GM21619 (cell line): ENCODE data around the gene PRKAR2B.
A peak's percentile ranks its signal among the peaks of the same experiment; 100 is the strongest.

ENCODE experiments used
- ATAC-seq: cut with Tn5 transposase; IDR thresholded peaks from one replicate; pipeline ENCODE4 v1.9.1; 2021; ENCODE audit not compliant: unreplicated experiment

Gene PRKAR2B

GRCh38 chr7:107044347-107045194 lies at the start of gene PRKAR2B:
Gene PRKAR2B, plus strand, starts transcription at chr7:107044705. Its CDS starts 203 bp downstream, at chr7:107044908.
- ATAC-seq: peak; percentile 77

- ATAC-seq: no peak
These were observed 49.7 kb upstream of the PRKAR2B start for GRCh38 chr7:106994833-106995232.

- no peak for ATAC-seq
These were observed 46.8 kb upstream of the PRKAR2B start for GRCh38 chr7:106997487-106998271.

GRCh38 chr7:106999023-106999422 lies 45.5 kb upstream of the PRKAR2B start:
- ATAC-seq: no peak

GRCh38 chr7:107001490-107001889 lies 43.0 kb upstream of the PRKAR2B start:
- no peak for ATAC-seq

GRCh38 chr7:107002126-107002525 lies 42.4 kb upstream of the PRKAR2B start:
- ATAC-seq: no peak

- no peak for ATAC-seq
These were observed 41.9 kb upstream of the PRKAR2B start for GRCh38 chr7:107002529-107002998.

- ATAC-seq: no peak
These were observed 37.3 kb upstream of the PRKAR2B start for GRCh38 chr7:107007007-107007891.

GRCh38 chr7:107007892-107008287 lies 36.6 kb upstream of the PRKAR2B start:
- ATAC-seq: no peak

GRCh38 chr7:107009846-107010203 lies 34.7 kb upstream of the PRKAR2B start:
- no peak for ATAC-seq

GRCh38 chr7:107012691-107013090 lies 31.8 kb upstream of the PRKAR2B start:
- no peak for ATAC-seq

GRCh38 chr7:107014387-107015023 lies 30.0 kb upstream of the PRKAR2B start:
- no peak for ATAC-seq

GRCh38 chr7:107016312-107016711 lies 28.2 kb upstream of the PRKAR2B start:
- no peak for ATAC-seq

GRCh38 chr7:107017965-107018719 lies 26.4 kb upstream of the PRKAR2B start:
- ATAC-seq: no peak

GRCh38 chr7:107020400-107020799 lies 24.1 kb upstream of the PRKAR2B start:
- ATAC-seq: no peak

GRCh38 chr7:107021600-107021999 lies 22.9 kb upstream of the PRKAR2B start:
- no peak for ATAC-seq

GRCh38 chr7:107023522-107024151 lies 20.9 kb upstream of the PRKAR2B start:
- ATAC-seq: no peak

GRCh38 chr7:107024906-107025305 lies 19.6 kb upstream of the PRKAR2B start:
- ATAC-seq: no peak

GRCh38 chr7:107025449-107026103 lies 18.9 kb upstream of the PRKAR2B start:
- ATAC-seq: no peak
